ENCODE data around the gene DPP7. TPM values are rescaled to one million over a fixed set of nuclear protein-coding genes. Genes with fewer than 3 reads are reported as not detected.
A peak's percentile ranks its signal among the peaks of the same experiment; 100 is the strongest.

The DPP7 gene
- total and polyA plus RNA-seq, 10 of the 15 experiments (the other 5 are each of a cell fraction or from before 2014, with no cell fraction given), result 0.68 to 245 (median 106) TPM

GRCh38 chr9:137129456-137130175 is 15.1 kb upstream of the DPP7 start:
- BruUV-seq (replicated peaks), result no TSS peak
- WGBS (ENCODE audit: insufficient coverage, insufficient replicate concordance, low lambda C conversion rate, missing lambda C conversion rate), result 1% methylated on average over 84 of the region's 86 CpGs
- Histone ChIP-seq H3K27ac (ENCODE audit: control insufficient read depth, insufficient read depth) (peak overlapping the region; percentile 82), H3K4me3 (peak overlapping the region; percentile 72), H4K20me1 (ENCODE audit: control insufficient read depth, insufficient read depth) (no peaks in the 10 kb centered on the region), H2AFZ (ENCODE audit: control insufficient read depth, low read depth, low read length) (peak overlapping the region; percentile 88), H3K27me3 (replicated peaks in 1 of 2; ENCODE audit: control insufficient read depth in 2 of 2, insufficient read depth in 2 of 2, low read length in 1 of 2) (no peaks in the 10 kb centered on the region), H3K9me3 (replicated peaks; ENCODE audit: control insufficient read depth, insufficient read depth, low read length) (no peaks in the 10 kb centered on the region), H3K4me2 (ENCODE audit: control insufficient read depth, insufficient read depth) (peak overlapping the region; percentile 92; the same call in 1 of the 2 replicates), H3K9ac (ENCODE audit: control insufficient read depth, insufficient read depth, low read length) (peak overlapping the region; percentile 85), H3K36me3 (ENCODE audit: control insufficient read depth in 2 of 2, insufficient read depth in 2 of 2, low read length in 1 of 2) (no peaks in the 10 kb centered on the region), H3K79me2 (ENCODE audit: control insufficient read depth, insufficient read depth, low read length) (peaks cover 35% of the 10 kb centered on the region), H3K4me1 (ENCODE audit: control insufficient read depth, insufficient read depth, low read length) (peaks cover 8% of the 10 kb centered on the region)
- ChIA-PET CTCF (interaction anchor here (0.8 to 4.7 kb wide), 8 partner anchors 9 to 107 kb away, joined by 3 to 20 read pairs (median 4); partner anchors contain the start of genes GRIN1, MAN1B1 and SSNA1), SMC1A (ENCODE audit: uncharacterized antibody, unreplicated experiment) (interaction anchor here (1.2 to 2.8 kb wide), 5 partner anchors 21 to 95 kb away, joined by 3 to 28 read pairs (median 7); partner anchors contain the start of gene SSNA1), RAD21 (ENCODE audit: unreplicated experiment) (interaction anchor here (0.5 to 3.6 kb wide), 8 partner anchors 21 to 111 kb away, joined by 3 to 54 read pairs (median 3); partner anchors contain the start of genes ANAPC2, CYSRT1, MAN1B1 and SSNA1), POLR2A (interaction anchor here (0.6 to 7.7 kb wide), 20 partner anchors 11 to 320 kb away, joined by 3 to 166 read pairs (median 6); partner anchors contain the start of genes CYSRT1, LRRC26, MAN1B1 and RNF208)
- in situ Hi-C loops (cut with MboI), result no loop called here
- FAIRE-seq, result peak; percentile 96
- ATAC-seq, result peak; percentile 95
- DNase-seq (ENCODE audit: low read depth, low spot score), result peak; percentile 75
- intact Hi-C loops (cut with micrococcal nuclease; ENCODE audit: unreplicated experiment), result loop anchor here (1.0 to 5.0 kb wide), 2 partner anchors 21 to 58 kb away; partner anchors contain the start of genes ANAPC2 and SSNA1
- TF ChIP-seq KDM1A (IDR thresholded peaks at IDR 0.05; ENCODE audit: borderline replicate concordance) (no peak), ZNF217 (IDR thresholded peaks at IDR 0.05) (0 out of 2 replicates have a peak, but pooled peaks have one; percentile 18), SUZ12 (IDR thresholded peaks at IDR 0.05; ENCODE audit: unreplicated experiment) (no peak), RELB (IDR thresholded peaks at IDR 0.05; ENCODE audit: low read depth) (no peak), MYC (IDR thresholded peaks at IDR 0.05; ENCODE audit: insufficient read depth, insufficient read length, insufficient replicate concordance, low read length, severe bottlenecking) (no peak), ATF7 (IDR thresholded peaks at IDR 0.05; ENCODE audit: low read depth) (no peak), ZNF384 (IDR thresholded peaks at IDR 0.05; ENCODE audit: borderline replicate concordance, low read depth, low read length) (no peak), ZBED1 (IDR thresholded peaks at IDR 0.05; ENCODE audit: borderline replicate concordance) (no peak), SKIL (IDR thresholded peaks at IDR 0.05; ENCODE audit: low read depth, poor library complexity, severe bottlenecking) (no peak), SMC3 (IDR thresholded peaks at IDR 0.05; ENCODE audit: borderline replicate concordance, low read length) (no peak), IKZF2 (IDR thresholded peaks at IDR 0.05) (no peak), NFYA (IDR thresholded peaks at IDR 0.05; ENCODE audit: borderline replicate concordance, low read depth, low read length) (no peak), SPI1 (IDR thresholded peaks at IDR 0.05; ENCODE audit: borderline replicate concordance, insufficient read depth, low read depth, low read length) (no peak), POLR2AphosphoS5 (IDR thresholded peaks at IDR 0.05; ENCODE audit: low read length) (peak; percentile 62; the same call in 1 of the 2 replicates), LARP7 (IDR thresholded peaks at IDR 0.05) (peak; percentile 88), NFYB (IDR thresholded peaks at IDR 0.05; ENCODE audit: insufficient read depth, low read depth, low read length) (peak; percentile 50; the same call in 1 of the 2 replicates), EGR1 (IDR thresholded peaks at IDR 0.05; ENCODE audit: borderline replicate concordance in 1 of 2, low read depth in 2 of 2, low read length in 2 of 2) (peak in 1 of 2 experiments; percentile 86; a peak in 1 of 3 replicates), SREBF2 (IDR thresholded peaks at IDR 0.05; ENCODE audit: low read length) (no peak)
